HEK293 (cell line): ENCODE results near the gene UBE2G1.

Experiments used
- EGR2 ChIP-seq: fragments of 450-650 bp; formaldehyde crosslinking; IDR thresholded peaks from 2 replicates; pipeline ENCODE4 v1.5.1; 2016; ENCODE audit warnings: low read depth, missing biosample characterization, missing genetic modification characterization
- GLI4 ChIP-seq: fragments of 450-650 bp; formaldehyde crosslinking; IDR thresholded peaks from 2 replicates; pipeline ENCODE4 v1.5.1; 2016; ENCODE audit warnings: missing biosample characterization, missing genetic modification characterization
- HOXC10 ChIP-seq: sonication (generic); formaldehyde crosslinking; IDR thresholded peaks from 2 replicates; pipeline ENCODE4 v1.8.1; 2023; ENCODE audit warnings: mild to moderate bottlenecking, missing genetic modification reagents
- IKZF3 ChIP-seq: fragments of 450-650 bp; IDR thresholded peaks from 2 replicates; pipeline ENCODE4 v1.5.0; 2018; ENCODE audit warnings: missing biosample characterization, mild to moderate bottlenecking, missing genetic modification characterization, moderate library complexity
- KLF7 ChIP-seq: fragments of 450-650 bp; formaldehyde crosslinking; IDR thresholded peaks from 2 replicates; pipeline ENCODE4 v1.5.1; 2016; ENCODE audit warnings: missing biosample characterization, missing genetic modification characterization, borderline replicate concordance
- KLF8 ChIP-seq: fragments of 450-650 bp; formaldehyde crosslinking; IDR thresholded peaks from 2 replicates; pipeline ENCODE4 v1.5.1; 2016; ENCODE audit warnings: missing biosample characterization, missing genetic modification characterization
- KLF9 ChIP-seq: fragments of 450-650 bp; formaldehyde crosslinking; IDR thresholded peaks from 2 replicates; pipeline ENCODE4 v1.5.1; 2016; ENCODE audit warnings: missing biosample characterization, missing genetic modification characterization, low read depth
- MZF1 ChIP-seq: fragments of 450-650 bp; formaldehyde crosslinking; IDR thresholded peaks from 2 replicates; pipeline ENCODE4 v1.5.1; 2017; ENCODE audit warnings: missing biosample characterization, missing genetic modification characterization, borderline replicate concordance
- OVOL3 ChIP-seq: fragments of 450-650 bp; formaldehyde crosslinking; IDR thresholded peaks from 2 replicates; pipeline ENCODE4 v1.5.1; 2016; ENCODE audit warnings: missing biosample characterization, missing genetic modification characterization
- SETDB1 ChIP-seq: IDR thresholded peaks from one replicate; pipeline ENCODE4 v1.6.1; 2017; ENCODE audit warnings: mild to moderate bottlenecking, low read length, moderate library complexity, mixed read lengths; ENCODE audit not compliant: insufficient read length
- TRIM28 ChIP-seq: IDR thresholded peaks from 2 replicates; pipeline ENCODE4 v1.6.1; 2011; ENCODE audit warnings: low read length, control low read depth, borderline replicate concordance
- ZBTB17 ChIP-seq: fragments of 450-650 bp; formaldehyde crosslinking; IDR thresholded peaks from 2 replicates; pipeline ENCODE4 v1.5.1; 2016; ENCODE audit warnings: missing biosample characterization, missing genetic modification characterization
- ZFP3 ChIP-seq: fragments of 450-650 bp; formaldehyde crosslinking; IDR thresholded peaks from 2 replicates; pipeline ENCODE4 v1.5.1; 2016; ENCODE audit warnings: low read depth, missing biosample characterization, missing genetic modification characterization
- ZNF112 ChIP-seq: fragments of 450-650 bp; formaldehyde crosslinking; IDR thresholded peaks from 2 replicates; pipeline ENCODE4 v1.5.0; 2017; ENCODE audit warnings: missing biosample characterization, missing genetic modification characterization
- ZNF132 ChIP-seq: fragments of 450-650 bp; formaldehyde crosslinking; IDR thresholded peaks from 2 replicates; pipeline ENCODE4 v1.5.1; 2017; ENCODE audit warnings: missing biosample characterization, missing genetic modification characterization, borderline replicate concordance
- ZNF148 ChIP-seq: fragments of 450-650 bp; formaldehyde crosslinking; IDR thresholded peaks from 2 replicates; pipeline ENCODE4 v1.5.0; 2017; ENCODE audit warnings: missing biosample characterization, missing genetic modification characterization, borderline replicate concordance
- ZNF157 ChIP-seq: fragments of 450-650 bp; formaldehyde crosslinking; IDR thresholded peaks from 2 replicates; pipeline ENCODE4 v1.5.1; 2016; ENCODE audit warnings: missing biosample characterization, missing genetic modification characterization
- ZNF202 ChIP-seq: fragments of 450-650 bp; formaldehyde crosslinking; IDR thresholded peaks from 2 replicates; pipeline ENCODE4 v1.5.1; 2016; ENCODE audit warnings: missing biosample characterization, missing genetic modification characterization, borderline replicate concordance
- ZNF214 ChIP-seq: fragments of 450-650 bp; formaldehyde crosslinking; IDR thresholded peaks from 2 replicates; pipeline ENCODE4 v1.5.1; 2017; ENCODE audit warnings: missing biosample characterization, mild to moderate bottlenecking, missing genetic modification characterization, borderline replicate concordance
- ZNF239 ChIP-seq: fragments of 450-650 bp; formaldehyde crosslinking; IDR thresholded peaks from 2 replicates; pipeline ENCODE4 v1.5.1; 2016; ENCODE audit warnings: missing biosample characterization, missing genetic modification characterization
- ZNF26 ChIP-seq: fragments of 450-650 bp; formaldehyde crosslinking; IDR thresholded peaks from 2 replicates; pipeline ENCODE4 v1.5.1; 2016; ENCODE audit warnings: missing biosample characterization, missing genetic modification characterization
- ZNF335 ChIP-seq: fragments of 450-650 bp; formaldehyde crosslinking; conservative IDR thresholded peaks from 2 replicates; pipeline ENCODE4 v1.5.1; 2016; ENCODE audit warnings: missing biosample characterization, missing genetic modification characterization
- ZNF362 ChIP-seq: fragments of 450-650 bp; formaldehyde crosslinking; IDR thresholded peaks from 2 replicates; pipeline ENCODE4 v1.5.1; 2016; ENCODE audit warnings: missing biosample characterization, missing genetic modification characterization
- ZNF366 ChIP-seq: fragments of 450-650 bp; formaldehyde crosslinking; conservative IDR thresholded peaks from 2 replicates; pipeline ENCODE4 v1.5.1; 2016; ENCODE audit warnings: missing biosample characterization, missing genetic modification characterization
- ZNF394 ChIP-seq: fragments of 450-650 bp; formaldehyde crosslinking; IDR thresholded peaks from 2 replicates; pipeline ENCODE4 v1.5.1; 2016; ENCODE audit warnings: missing biosample characterization, missing genetic modification characterization, mild to moderate bottlenecking, moderate library complexity, borderline replicate concordance
- ZNF585B ChIP-seq: fragments of 450-650 bp; formaldehyde crosslinking; IDR thresholded peaks from 2 replicates; pipeline ENCODE4 v1.5.1; 2016; ENCODE audit warnings: missing biosample characterization, missing genetic modification characterization
- ZNF600 ChIP-seq: fragments of 450-650 bp; formaldehyde crosslinking; IDR thresholded peaks from 2 replicates; pipeline ENCODE4 v1.5.1; 2016; ENCODE audit warnings: missing biosample characterization, missing genetic modification characterization
- ZNF624 ChIP-seq: fragments of 450-650 bp; formaldehyde crosslinking; IDR thresholded peaks from 2 replicates; pipeline ENCODE4 v1.5.1; 2017; ENCODE audit warnings: missing biosample characterization, missing genetic modification characterization
- ZNF658 ChIP-seq: fragments of 450-650 bp; formaldehyde crosslinking; IDR thresholded peaks from 2 replicates; pipeline ENCODE4; 2016; ENCODE audit warnings: missing biosample characterization, missing genetic modification characterization
- ZNF785 ChIP-seq: fragments of 450-650 bp; formaldehyde crosslinking; IDR thresholded peaks from 2 replicates; pipeline ENCODE4 v1.5.1; 2016; ENCODE audit warnings: missing biosample characterization, missing genetic modification characterization
- ZNF791 ChIP-seq: fragments of 450-650 bp; formaldehyde crosslinking; IDR thresholded peaks from 2 replicates; pipeline ENCODE4 v1.5.1; 2016; ENCODE audit warnings: missing biosample characterization, missing genetic modification characterization
- ZSCAN4 ChIP-seq: fragments of 450-650 bp; formaldehyde crosslinking; IDR thresholded peaks from 2 replicates; pipeline ENCODE4 v1.5.1; 2017; ENCODE audit warnings: missing biosample characterization, missing genetic modification characterization
- ZSCAN5A ChIP-seq: fragments of 450-650 bp; formaldehyde crosslinking; IDR thresholded peaks from 2 replicates; pipeline ENCODE4 v1.5.1; 2016; ENCODE audit warnings: missing biosample characterization, missing genetic modification characterization
- ZXDB ChIP-seq: fragments of 450-650 bp; formaldehyde crosslinking; IDR thresholded peaks from 2 replicates; pipeline ENCODE4 v1.5.1; 2016; ENCODE audit warnings: missing biosample characterization, missing genetic modification characterization

UBE2G1 gene

GRCh38 chr17:4263282-4264215 is 102.9 kb downstream of the UBE2G1 start, which contains the start of gene ANKFY1 (continued):
- TF ChIP-seq ZNF585B (no peak), ZNF26 (tag by site-specific recombination) (no peak), GLI4 (tag by site-specific recombination) (no peak), ZSCAN5A (tag by site-specific recombination) (0 out of 2 replicates have a peak, but pooled peaks have one; percentile 39), ZNF112 (tag by site-specific recombination) (no peak), ZNF239 (tag by site-specific recombination) (no peak), ZNF791 (tag by site-specific recombination) (no peak), ZFP3 (tag by site-specific recombination) (no peak), ZNF366 (tag by site-specific recombination) (no peak), ZNF157 (tag by site-specific recombination) (no peak), KLF7 (tag by site-specific recombination) (peak; percentile 79), ZNF214 (tag by site-specific recombination) (no peak), MZF1 (tag by site-specific recombination) (no peak), OVOL3 (tag by site-specific recombination) (no peak), ZBTB17 (no peak), HOXC10 (no peak), EGR2 (tag by site-specific recombination) (peak; percentile 85), SETDB1 (no peak), ZNF785 (no peak), ZNF658 (tag by site-specific recombination) (no peak), ZXDB (tag by site-specific recombination) (peak; percentile 56; the same call in 1 of the 2 replicates), ZNF148 (tag by site-specific recombination) (no peak), TRIM28 (no peak), ZNF362 (tag by site-specific recombination) (peak; percentile 98), ZNF202 (tag by site-specific recombination) (no peak), ZNF624 (tag by site-specific recombination) (no peak), ZNF600 (tag by site-specific recombination) (peak; percentile 38; the same call in 1 of the 2 replicates), KLF8 (tag by site-specific recombination) (peak; percentile 97), ZNF394 (tag by site-specific recombination) (peak; percentile 69; the same call in 1 of the 2 replicates), KLF9 (peak; percentile 80), ZSCAN4 (tag by site-specific recombination) (no peak), ZNF132 (tag by site-specific recombination) (no peak), ZNF335 (tag by site-specific recombination) (peak; percentile 77), IKZF3 (tag by site-specific recombination) (no peak)
